HepG2 (cell line): ENCODE results near the gene UTF1. TPM values are rescaled to one million over a fixed set of nuclear protein-coding genes. Genes with fewer than 3 reads are reported as not detected.

Source experiments
- ATAC-seq: fragments of 200-7000 bp; cut with Tn5 transposase; 3 replicates; pipeline ENCODE4 v1.9.1; 2020; ENCODE audit warnings: mild to moderate bottlenecking, moderate library complexity
- BruUV-seq: library from RNA; stranded (reverse); fragments of 400-500 nt; replicated peaks from 2 replicates; lab custom pipeline; 2021; lab: Mats Ljungman, UMichigan
- CTCF ChIA-PET: fragments of 300-600 bp; formaldehyde crosslinking; extraction: SDS; loops from one replicate; lab custom pipeline; 2021; ENCODE audit warnings: low total read pairs, inconsistent platforms, low intra/inter-chr PET ratio; lab: Yijun Ruan, JAX
- POLR2A ChIA-PET: fragments of 350-600 bp; sonication (Branson Sonifier 250); formaldehyde crosslinking; loops from one replicate; lab custom pipeline; 2020; ENCODE audit warnings: antibody characterized with exemption, inconsistent platforms; lab: Yijun Ruan, JAX
- DNase-seq: peaks from one replicate; pipeline ENCODE4 v3.0.0-alpha.2; 2015; ENCODE audit warnings: low spot score
- FAIRE-seq: peaks from 3 replicates; lab custom pipeline; 2011; peaks lifted over from hg19 to GRCh38; lab: Jason Lieb, UNC
- H2AFZ ChIP-seq: one replicate; pipeline ENCODE4 v1.6.1; 2011; ENCODE audit warnings: low read length, inconsistent platforms
- H3K27ac ChIP-seq: fragments of 300-600 bp; 3 replicates; pipeline ENCODE4 v1.8.0; 2011; ENCODE audit warnings: mixed run types, mild to moderate bottlenecking, mixed read lengths, low read length, inconsistent platforms; ENCODE audit not compliant: insufficient read depth; ENCODE audit errors: extremely low read length
- H3K27me3 ChIP-seq, 2 experiments: fragments of 200-600 bp in 1 of 2; 2 replicates in 1 of 2; 3 replicates in 1 of 2; pipeline versions ENCODE4 v1.6.0 to v1.8.0; 2011; ENCODE audit warnings: low read length in 2 of 2, mild to moderate bottlenecking in 2 of 2, moderate library complexity in 2 of 2, inconsistent platforms in 1 of 2; ENCODE audit not compliant: insufficient read depth in 2 of 2, control insufficient read depth in 1 of 2
- H3K36me3 ChIP-seq, 2 experiments: fragments of 200-600 bp in 1 of 2; replicated peaks in 1 of 2; 2 replicates in 1 of 2; 3 replicates in 1 of 2; pipeline versions ENCODE4 v1.5.1 to v1.8.0; 2011; ENCODE audit warnings: low read length in 2 of 2, inconsistent platforms in 1 of 2; ENCODE audit not compliant: insufficient read depth in 2 of 2, control insufficient read depth in 1 of 2
- H3K4me1 ChIP-seq: 2 replicates; pipeline ENCODE4 v1.5.1; 2012; ENCODE audit warnings: low read length, inconsistent platforms; ENCODE audit not compliant: insufficient read depth
- H3K4me2 ChIP-seq: 2 replicates; pipeline ENCODE4 v1.6.0; 2011; ENCODE audit warnings: low read depth, low read length, inconsistent platforms
- H3K4me3 ChIP-seq, 3 experiments: fragments of 200-600 bp in 1 of 3; sonication (generic), shearing (Covaris generic) in 1 of 3; replicated peaks in 1 of 3; 2 replicates each; pipeline ENCODE4 v1.5.1; 2011 to 2016; ENCODE audit warnings: low read length in 3 of 3, inconsistent platforms in 2 of 3, low read depth in 2 of 3, mild to moderate bottlenecking in 2 of 3, control low read depth in 1 of 3, mixed read lengths in 1 of 3; ENCODE audit not compliant: insufficient read depth in 1 of 3
- H3K79me2 ChIP-seq: one replicate; pipeline ENCODE4 v1.6.1; 2011; ENCODE audit warnings: low read length, inconsistent platforms; ENCODE audit not compliant: insufficient read depth
- H3K9ac ChIP-seq: 2 replicates; pipeline ENCODE4 v1.6.0; 2011; ENCODE audit warnings: mild to moderate bottlenecking, low read depth, low read length, inconsistent platforms; ENCODE audit not compliant: insufficient read depth
- H3K9me3 ChIP-seq: 2 replicates; pipeline ENCODE4 v1.5.1; 2012; ENCODE audit warnings: mild to moderate bottlenecking, low read length
- H4K20me1 ChIP-seq: 2 replicates; pipeline ENCODE4 v1.6.0; 2011; ENCODE audit warnings: inconsistent platforms, mild to moderate bottlenecking, low read length, moderate library complexity; ENCODE audit not compliant: insufficient read depth
- ARID2 ChIP-seq: sonication (generic); formaldehyde crosslinking; IDR thresholded peaks from 2 replicates; pipeline ENCODE4 v1.8.1; 2022; ENCODE audit warnings: mild to moderate bottlenecking, missing genetic modification reagents, borderline replicate concordance
- ATF7 ChIP-seq, 2 experiments: fragments of 450-650 bp in 1 of 2; sonication (generic) in 1 of 2; formaldehyde crosslinking in 1 of 2; IDR thresholded peaks; 2 replicates each; pipeline versions ENCODE4 v1.4.0 to v1.6.1; 2016 to 2020; ENCODE audit warnings: antibody characterized with exemption in 1 of 2, mild to moderate bottlenecking in 1 of 2, missing genetic modification reagents in 1 of 2
- CEBPB ChIP-seq: IDR thresholded peaks from 2 replicates; pipeline ENCODE4 v1.6.1; 2011; ENCODE audit warnings: low read depth, low read length, improper control_type of control experiment, borderline replicate concordance
- GATA4 ChIP-seq: sonication (generic); IDR thresholded peaks from 2 replicates; pipeline ENCODE4 v1.6.1; 2016; ENCODE audit warnings: antibody characterized with exemption, low read depth, borderline replicate concordance
- HMG20B ChIP-seq: conservative IDR thresholded peaks from 2 replicates; pipeline ENCODE4 v1.6.1; 2016; ENCODE audit warnings: missing genetic modification reagents, missing compliant biosample characterization
- KDM5B ChIP-seq: sonication (generic); formaldehyde crosslinking; IDR thresholded peaks from 2 replicates; pipeline ENCODE4 v1.4.0; 2020; ENCODE audit warnings: missing genetic modification reagents, mild to moderate bottlenecking, borderline replicate concordance
- RELA ChIP-seq: sonication (generic); formaldehyde crosslinking; IDR thresholded peaks from 2 replicates; pipeline ENCODE4 v1.4.0; 2020; ENCODE audit warnings: missing genetic modification reagents
- REST ChIP-seq, 2 experiments: IDR thresholded peaks; 2 replicates each; pipeline ENCODE4 v1.6.1; 2011 to 2012; ENCODE audit warnings: low read length in 2 of 2, borderline replicate concordance in 1 of 2, low read depth in 1 of 2, mild to moderate bottlenecking in 1 of 2, moderate library complexity in 1 of 2
- ZNF773 ChIP-seq: sonication (generic); formaldehyde crosslinking; IDR thresholded peaks from 2 replicates; pipeline ENCODE4 v1.4.0; 2020; ENCODE audit warnings: missing genetic modification reagents, borderline replicate concordance
- WGBS: methylation state at CpG from one replicate; pipeline ENCODE4 v1.1.6; 2017; ENCODE audit warnings: low lambda C conversion rate; 5-methylcytosine and 5-hydroxymethylcytosine counted together
- in situ Hi-C: cut with HindIII; loops from 2 replicates; pipeline ENCODE4 v1.10.0; 2017; ENCODE audit warnings: low pct_unique_long_range_greater_than_20kb; ENCODE audit not compliant: extremely low pct_ligation_motif_present
- intact Hi-C: fragments of 100-400 bp; cut with micrococcal nuclease; formaldehyde crosslinking; loops from one replicate; pipeline ENCODE4 v1.10.0; 2022; ENCODE audit not compliant: unreplicated experiment
- polyA plus RNA-seq, 8 experiments: library from polyadenylated mRNA; depleted of rRNA in 3 of 8; stranded (reverse) in 7 of 8; unstranded in 1 of 8; fragments of >200 nt; fragmentation: Illumina TruSeq in 4 of 8; extraction: Trizol in 4 of 8; gene quantifications; 2 replicates each; pipeline versions ENCODE4 v1.2.1 to v1.2.3, GENCODE V29; 2011 to 2016; ENCODE audit warnings: low read depth in 4 of 8, missing spikeins in 1 of 8, mixed read lengths in 1 of 8; ENCODE audit not compliant: insufficient read depth in 1 of 8
- total RNA-seq, 5 experiments: library from RNA; depleted of rRNA; stranded (reverse); fragments of >200 nt; fragmentation: Illumina TruSeq; extraction: Trizol; gene quantifications; 2 replicates each; pipeline ENCODE4 v1.2.3, GENCODE V29; 2016; ENCODE audit warnings: low read depth in 1 of 5
- TF ChIP-seq, protein P1 (sequence below): sonication (generic); formaldehyde crosslinking; IDR thresholded peaks from 2 replicates; pipeline ENCODE4 v1.4.0; 2020; ENCODE audit warnings: mild to moderate bottlenecking, missing genetic modification reagents

Gene UTF1
- total and polyA plus RNA-seq, 2 of the 13 experiments (the other 11 are each of a cell fraction or from before 2014, with no cell fraction given): not detected

- Histone ChIP-seq H3K4me3 (peak overlapping the region in 1 of 3 experiments; percentile 63; a peak in 1 of 6 replicates), H3K36me3 (no peaks in the 10 kb centered on the region), H3K4me2 (peak overlapping the region; percentile 72; the same call in 1 of the 2 replicates), H3K27me3 (peaks cover 16 to 59% of the 10 kb centered on the region in 2 experiments), H4K20me1 (no peaks in the 10 kb centered on the region), H3K79me2 (no peaks in the 10 kb centered on the region), H2AFZ (no peak overlapping the region), H3K9ac (no peak overlapping the region), H3K4me1 (peaks cover 35% of the 10 kb centered on the region), H3K27ac (no peak overlapping the region), H3K9me3 (no peaks in the 10 kb centered on the region)
- POLR2A ChIA-PET: no interaction called here
- no TSS peak for BruUV-seq
- WGBS: 31% methylated on average over 13 of the region's 24 CpGs
- CTCF ChIA-PET: no interaction called here
- DNase-seq (peak; percentile 30), FAIRE-seq (no peak), ATAC-seq (peak; percentile 4; the same call in 2 of the 3 replicates)
- intact Hi-C loops: no loop called here
- in situ Hi-C loops: no loop called here
- TF ChIP-seq GATA4 (no peak), HMG20B (CRISPR knock-in tag) (no peak), CEBPB (peak; percentile 22; the same call in 1 of the 2 replicates), RELA (CRISPR knock-in tag) (no peak), ZNF773 (CRISPR knock-in tag) (no peak), ARID2 (CRISPR knock-in tag) (no peak), REST (IDR thresholded peaks at IDR 0.05; ENCODE audit: borderline replicate concordance in 1 of 2, low read depth in 1 of 2, low read length in 2 of 2) (no peak), ATF7 (IDR thresholded peaks at IDR 0.05) (peak; percentile 99), ATF7 (CRISPR knock-in tag; IDR thresholded peaks at IDR 0.05) (no peak), KDM5B (CRISPR knock-in tag) (no peak)
- TF ChIP-seq, protein P1, sequence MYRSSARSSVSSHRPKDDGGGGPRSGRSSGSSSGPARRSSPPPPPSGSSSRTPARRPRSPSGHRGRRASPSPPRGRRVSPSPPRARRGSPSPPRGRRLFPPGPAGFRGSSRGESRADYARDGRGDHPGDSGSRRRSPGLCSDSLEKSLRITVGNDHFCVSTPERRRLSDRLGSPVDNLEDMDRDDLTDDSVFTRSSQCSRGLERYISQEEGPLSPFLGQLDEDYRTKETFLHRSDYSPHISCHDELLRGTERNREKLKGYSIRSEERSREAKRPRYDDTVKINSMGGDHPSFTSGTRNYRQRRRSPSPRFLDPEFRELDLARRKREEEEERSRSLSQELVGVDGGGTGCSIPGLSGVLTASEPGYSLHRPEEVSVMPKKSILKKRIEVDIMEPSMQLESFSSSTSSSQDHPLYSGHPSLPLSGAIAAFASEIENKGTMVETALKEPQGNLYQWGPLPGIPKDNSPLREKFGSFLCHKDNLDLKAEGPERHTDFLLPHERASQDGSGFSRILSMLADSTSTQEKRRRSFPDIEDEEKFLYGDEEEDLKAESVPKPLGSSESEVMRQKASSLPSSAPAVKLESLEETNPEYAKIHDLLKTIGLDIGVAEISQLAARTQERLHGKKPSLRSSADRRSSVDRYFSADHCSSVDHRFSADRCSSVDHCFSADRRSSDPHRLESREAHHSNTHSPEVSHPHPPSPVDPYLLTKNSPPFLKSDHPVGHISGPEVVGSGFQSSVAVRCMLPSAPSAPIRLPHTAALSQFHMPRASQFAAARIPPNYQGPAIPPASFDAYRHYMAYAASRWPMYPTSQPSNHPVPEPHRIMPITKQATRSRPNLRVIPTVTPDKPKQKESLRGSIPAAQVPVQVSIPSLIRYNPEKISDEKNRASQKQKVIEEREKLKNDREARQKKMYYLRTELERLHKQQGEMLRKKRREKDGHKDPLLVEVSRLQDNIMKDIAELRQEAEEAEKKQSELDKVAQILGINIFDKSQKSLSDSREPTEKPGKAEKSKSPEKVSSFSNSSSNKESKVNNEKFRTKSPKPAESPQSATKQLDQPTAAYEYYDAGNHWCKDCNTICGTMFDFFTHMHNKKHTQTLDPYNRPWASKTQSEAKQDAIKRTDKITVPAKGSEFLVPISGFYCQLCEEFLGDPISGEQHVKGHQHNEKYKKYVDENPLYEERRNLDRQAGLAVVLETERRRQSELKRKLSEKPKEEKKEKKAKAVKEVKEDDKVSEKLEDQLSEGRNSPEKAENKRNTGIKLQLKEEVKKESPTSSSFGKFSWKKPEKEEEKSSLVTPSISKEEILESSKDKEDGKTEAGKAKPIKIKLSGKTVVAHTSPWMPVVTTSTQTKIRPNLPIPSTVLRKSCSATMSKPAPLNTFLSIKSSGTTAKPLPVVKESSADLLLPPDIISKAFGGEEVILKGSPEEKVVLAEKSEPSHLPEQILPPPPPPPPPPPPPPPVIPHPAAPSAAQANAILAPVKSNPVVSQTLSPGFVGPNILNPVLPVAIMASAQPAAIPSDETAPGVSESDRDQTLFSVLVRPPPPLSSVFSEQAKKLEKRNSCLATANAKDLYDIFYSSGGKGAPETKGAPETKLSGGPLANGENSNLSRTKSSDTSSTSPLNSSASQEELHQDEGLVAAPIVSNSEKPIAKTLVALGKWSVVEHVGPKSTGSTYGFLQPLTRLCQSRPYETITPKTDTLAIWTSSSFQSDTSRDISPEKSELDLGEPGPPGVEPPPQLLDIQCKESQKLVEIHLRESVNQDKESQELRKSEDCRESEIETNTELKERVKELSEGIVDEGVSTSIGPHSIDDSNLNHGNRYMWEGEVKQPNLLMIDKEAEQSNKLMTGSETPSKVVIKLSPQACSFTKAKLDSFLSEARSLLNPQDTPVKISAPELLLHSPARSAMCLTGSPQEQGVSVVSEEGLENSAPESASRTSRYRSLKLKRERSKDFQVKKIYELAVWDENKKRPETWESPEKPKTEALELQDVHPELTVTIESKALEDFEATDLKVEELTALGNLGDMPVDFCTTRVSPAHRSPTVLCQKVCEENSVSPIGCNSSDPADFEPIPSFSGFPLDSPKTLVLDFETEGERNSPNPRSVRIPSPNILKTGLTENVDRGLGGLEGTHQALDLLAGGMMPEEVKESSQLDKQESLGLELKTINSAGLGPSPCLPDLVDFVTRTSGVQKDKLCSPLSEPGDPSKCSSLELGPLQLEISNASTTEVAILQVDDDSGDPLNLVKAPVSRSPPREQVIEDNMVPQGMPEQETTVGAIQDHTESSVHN (CRISPR knock-in tag): no peak
Measured at GRCh38 chr10:133258818-133259601, 29.0 kb downstream of the UTF1 start.
